Suprapubic skin (tissue), 4 donors: ENCODE measurements around the gene PTK6.

Experiments used
- EP300 ChIP-seq: sonication (generic); formaldehyde crosslinking; IDR thresholded peaks from one replicate; pipeline ENCODE4 v1.6.1; 2017; ENCODE audit warnings: antibody characterized with exemption
- POLR2A ChIP-seq, 2 donors: fragments of 450-650 bp; IDR thresholded peaks; one replicate each; pipeline ENCODE4 v1.6.1; 2017; ENCODE audit warnings: antibody characterized with exemption in 2 of 2, mild to moderate bottlenecking in 2 of 2, moderate library complexity in 2 of 2
- POLR2AphosphoS5 ChIP-seq, 3 donors: sonication (generic); formaldehyde crosslinking; IDR thresholded peaks; one replicate each; pipeline ENCODE4 v1.6.1; 2017; ENCODE audit warnings: antibody characterized with exemption in 3 of 3
- TF ChIP-seq, protein P1 (sequence below), 2 donors: fragments of 200-600 bp in 1 of 2; fragments of 450-650 bp in 1 of 2; sonication (generic) in 1 of 2; IDR thresholded peaks; one replicate each; pipeline ENCODE4 v1.5.1; 2016 to 2019; ENCODE audit warnings: antibody characterized with exemption in 2 of 2, mild to moderate bottlenecking in 1 of 2, moderate library complexity in 1 of 2

- TF ChIP-seq, protein P1, sequence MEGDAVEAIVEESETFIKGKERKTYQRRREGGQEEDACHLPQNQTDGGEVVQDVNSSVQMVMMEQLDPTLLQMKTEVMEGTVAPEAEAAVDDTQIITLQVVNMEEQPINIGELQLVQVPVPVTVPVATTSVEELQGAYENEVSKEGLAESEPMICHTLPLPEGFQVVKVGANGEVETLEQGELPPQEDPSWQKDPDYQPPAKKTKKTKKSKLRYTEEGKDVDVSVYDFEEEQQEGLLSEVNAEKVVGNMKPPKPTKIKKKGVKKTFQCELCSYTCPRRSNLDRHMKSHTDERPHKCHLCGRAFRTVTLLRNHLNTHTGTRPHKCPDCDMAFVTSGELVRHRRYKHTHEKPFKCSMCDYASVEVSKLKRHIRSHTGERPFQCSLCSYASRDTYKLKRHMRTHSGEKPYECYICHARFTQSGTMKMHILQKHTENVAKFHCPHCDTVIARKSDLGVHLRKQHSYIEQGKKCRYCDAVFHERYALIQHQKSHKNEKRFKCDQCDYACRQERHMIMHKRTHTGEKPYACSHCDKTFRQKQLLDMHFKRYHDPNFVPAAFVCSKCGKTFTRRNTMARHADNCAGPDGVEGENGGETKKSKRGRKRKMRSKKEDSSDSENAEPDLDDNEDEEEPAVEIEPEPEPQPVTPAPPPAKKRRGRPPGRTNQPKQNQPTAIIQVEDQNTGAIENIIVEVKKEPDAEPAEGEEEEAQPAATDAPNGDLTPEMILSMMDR (IDR thresholded peaks at IDR 0.05) = no peak
- no peak for TF ChIP-seq POLR2A (IDR thresholded peaks at IDR 0.05)
- no peak for TF ChIP-seq EP300
- no peak for TF ChIP-seq POLR2AphosphoS5 (IDR thresholded peaks at IDR 0.05)
Observed at GRCh38 chr20:63560333-63560805, 23.2 kb upstream of the PTK6 start.
